ENCODE results near the gene MYO18B.

MYO18B gene

DNA sequence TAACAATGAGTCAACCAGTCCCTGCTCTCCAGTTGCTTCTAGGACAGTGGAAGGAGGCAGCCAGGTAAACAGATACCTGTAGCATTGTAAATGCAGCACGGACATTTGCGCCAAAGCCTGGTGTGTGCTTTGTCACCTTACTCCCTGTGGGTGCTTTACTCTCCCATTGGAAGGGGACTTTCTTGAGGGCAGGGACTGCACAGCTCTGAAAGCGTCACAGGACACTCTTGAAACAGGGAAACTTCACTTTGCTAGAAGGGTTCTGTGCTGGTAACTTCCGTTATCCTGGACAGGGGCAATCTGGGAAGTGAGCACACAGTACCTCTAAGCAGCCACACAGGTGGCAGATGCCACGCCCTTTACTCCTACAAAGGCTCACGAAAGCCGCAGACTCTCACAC is 99.8 kb downstream of the MYO18B start:
- in situ Hi-C loops (cut with HindIII; ENCODE audit: low sequenced_read_pairs), result no loop called here

DNA sequence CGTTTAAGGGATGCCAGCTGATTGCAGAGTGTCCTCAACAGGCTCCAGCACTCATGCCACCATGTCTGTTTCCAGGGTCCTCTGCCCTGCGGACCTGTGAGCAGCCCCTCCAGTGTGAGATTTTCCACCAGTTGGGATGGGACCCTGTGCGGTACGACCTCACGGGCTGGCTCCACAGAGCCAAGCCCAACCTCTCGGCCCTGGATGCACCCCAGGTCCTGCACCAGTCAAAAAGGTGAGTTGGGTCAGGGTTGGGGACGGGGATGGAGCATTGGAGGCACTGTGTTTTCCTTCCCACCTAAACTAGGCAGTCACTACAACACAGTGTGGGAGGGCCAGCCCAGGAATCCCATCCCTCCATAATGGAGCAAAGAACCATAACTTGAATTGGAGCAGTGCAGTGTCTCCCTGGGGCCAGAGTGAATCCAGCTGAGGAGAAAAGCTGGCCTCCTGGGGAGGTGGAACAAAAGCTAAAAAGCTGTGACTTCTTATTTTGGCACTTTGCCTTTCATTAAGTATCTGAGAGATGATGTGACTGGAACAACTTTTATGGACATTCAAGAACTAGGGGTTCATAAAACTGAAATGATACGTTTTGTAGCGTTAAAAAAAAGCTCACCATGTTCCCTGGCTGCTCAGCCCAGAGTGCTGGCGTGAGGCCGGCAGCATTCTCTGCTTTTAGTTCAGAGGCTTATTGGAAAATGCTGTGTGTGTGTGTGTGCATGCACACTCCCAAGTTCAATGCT is 101.8 kb downstream of the MYO18B start:
- in situ Hi-C loops (cut with HindIII; ENCODE audit: low sequenced_read_pairs), result no loop called here

DNA sequence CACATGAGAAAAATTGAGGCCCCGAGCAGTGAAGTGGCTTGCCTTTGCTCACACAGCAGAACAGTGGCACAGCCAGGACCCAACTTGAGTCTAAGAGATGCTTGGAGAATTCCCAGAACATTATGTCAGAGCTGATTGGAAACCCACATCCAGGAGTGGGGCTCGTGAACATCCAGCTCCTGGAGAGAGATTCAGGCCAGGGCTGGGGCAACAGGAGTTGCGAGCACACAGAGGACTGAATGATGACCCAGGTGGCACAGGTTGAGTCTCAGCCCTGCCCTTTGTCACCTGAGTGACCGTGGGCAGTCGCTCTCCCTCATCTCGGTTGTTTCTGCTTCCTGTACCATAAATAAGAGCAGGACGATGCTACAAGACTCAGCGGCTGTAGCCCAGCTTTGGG is 102.6 kb downstream of the MYO18B start:
- in situ Hi-C loops (cut with HindIII; ENCODE audit: low sequenced_read_pairs), result no loop called here

DNA sequence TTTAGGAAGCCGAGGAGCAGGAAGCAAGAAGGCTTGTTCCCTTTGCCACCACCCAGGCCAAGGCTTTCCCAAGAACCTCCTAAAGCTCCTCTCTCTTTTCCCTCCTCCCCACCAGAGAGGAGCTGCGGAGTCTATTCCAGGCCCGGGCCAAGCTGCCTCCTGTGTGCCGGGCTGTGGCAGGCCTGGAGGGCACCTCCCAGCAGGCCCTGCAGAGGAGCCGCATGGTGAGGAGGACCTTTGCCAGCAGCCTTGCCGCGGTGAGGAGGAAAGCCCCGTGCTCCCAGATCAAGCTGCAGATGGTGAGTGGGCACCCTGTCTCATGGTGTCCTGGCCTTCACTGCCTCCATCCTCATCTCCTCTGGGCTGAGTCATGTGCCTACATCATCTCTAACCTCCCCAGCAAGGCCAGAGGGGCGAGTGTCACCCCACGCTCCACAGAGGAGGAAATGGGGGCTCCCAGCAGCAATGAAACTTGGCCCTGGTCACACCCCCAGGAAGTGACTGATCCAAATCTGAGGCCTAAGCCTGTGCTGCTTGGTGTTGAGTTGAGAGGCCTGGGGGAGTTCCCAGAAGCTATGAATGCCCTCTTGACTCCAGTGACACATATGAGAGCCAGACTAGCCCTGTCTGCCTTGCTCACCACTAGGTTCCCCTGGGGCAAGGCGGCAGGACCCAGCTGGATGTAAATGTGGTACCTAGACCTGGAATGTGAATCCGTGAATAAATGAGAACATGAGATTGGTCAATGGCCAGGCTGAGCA is 104.2 kb downstream of the MYO18B start:
- in situ Hi-C loops (cut with HindIII; ENCODE audit: low sequenced_read_pairs), result no loop called here

DNA sequence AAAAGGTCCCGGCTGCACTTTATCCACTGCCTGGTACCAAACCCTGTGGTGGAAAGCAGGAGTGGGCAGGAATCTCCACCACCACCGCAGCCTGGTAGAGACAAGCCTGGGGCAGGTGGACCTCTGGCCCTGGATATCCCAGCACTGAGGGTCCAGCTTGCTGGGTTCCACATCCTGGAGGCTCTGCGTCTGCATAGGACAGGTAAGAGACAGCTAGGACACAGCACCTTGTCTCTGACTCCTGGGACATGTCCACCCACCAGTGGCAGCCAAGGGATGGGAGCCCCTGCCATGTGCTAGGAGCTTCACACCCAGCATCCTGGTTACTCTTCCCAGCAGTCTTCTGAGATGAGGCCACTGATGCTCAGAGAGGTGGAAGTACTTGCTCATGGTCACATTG is 105.5 kb downstream of the MYO18B start:
- in situ Hi-C loops (cut with HindIII; ENCODE audit: low sequenced_read_pairs), result no loop called here

DNA sequence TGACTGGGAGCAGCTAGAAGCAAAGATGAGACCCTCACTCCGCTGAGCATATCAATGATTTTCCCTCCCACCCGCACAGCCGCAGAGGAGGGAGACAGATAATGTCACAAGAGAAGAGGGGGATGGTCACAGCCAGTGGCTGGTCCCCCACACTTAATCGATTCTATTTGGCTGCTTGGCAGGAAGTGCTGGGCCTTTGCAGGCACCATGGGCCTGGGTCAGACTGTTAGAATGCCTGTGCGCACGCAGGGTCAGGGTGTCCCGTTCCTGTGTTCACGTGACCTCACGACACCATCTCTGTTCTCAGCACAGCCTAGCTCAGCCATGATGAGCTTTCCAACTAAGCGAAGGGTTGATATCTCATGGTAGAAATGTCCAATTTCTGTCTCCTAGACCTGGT is 107.0 kb downstream of the MYO18B start:
- in situ Hi-C loops (cut with HindIII; ENCODE audit: low sequenced_read_pairs), result no loop called here

DNA sequence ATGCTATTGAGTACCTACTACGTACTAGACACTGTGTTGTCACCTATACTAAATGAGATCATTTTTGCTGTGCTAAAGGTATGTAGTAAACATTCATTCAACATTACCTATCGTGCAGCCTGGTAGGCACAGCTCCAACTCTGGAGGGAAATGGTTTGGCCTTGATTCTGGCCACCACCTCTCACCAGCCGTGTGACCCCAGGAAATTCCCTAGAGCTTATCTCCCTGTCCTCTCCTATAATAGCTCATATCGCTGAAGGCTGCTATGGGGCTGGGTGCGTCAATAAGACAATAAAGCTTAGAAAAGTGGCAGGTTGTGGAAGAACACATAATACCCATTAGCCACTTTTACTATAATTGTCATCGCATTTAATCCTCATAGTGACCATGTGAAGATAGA is 107.5 kb downstream of the MYO18B start:
- in situ Hi-C loops (cut with HindIII; ENCODE audit: low sequenced_read_pairs), result no loop called here

DNA sequence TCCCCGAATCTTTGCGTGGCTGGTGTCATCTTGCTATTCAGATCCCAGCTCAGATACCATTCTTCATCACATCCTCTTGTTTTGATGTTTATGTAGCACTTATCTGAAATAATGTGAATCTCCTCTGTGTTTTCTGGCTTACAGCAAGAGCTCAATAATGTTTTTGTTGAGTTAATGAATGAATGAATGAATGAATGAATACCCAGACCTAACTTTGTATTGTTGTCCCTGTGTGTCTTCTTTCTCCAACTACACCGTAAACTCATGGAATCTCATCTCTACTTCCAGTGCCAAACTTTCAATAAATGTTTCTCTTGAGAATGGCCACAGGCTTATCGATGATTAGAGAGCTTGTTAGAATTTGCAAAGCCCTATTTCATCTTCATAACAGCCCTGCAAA is 110.2 kb downstream of the MYO18B start:
- in situ Hi-C loops (cut with HindIII; ENCODE audit: low sequenced_read_pairs), result no loop called here

DNA sequence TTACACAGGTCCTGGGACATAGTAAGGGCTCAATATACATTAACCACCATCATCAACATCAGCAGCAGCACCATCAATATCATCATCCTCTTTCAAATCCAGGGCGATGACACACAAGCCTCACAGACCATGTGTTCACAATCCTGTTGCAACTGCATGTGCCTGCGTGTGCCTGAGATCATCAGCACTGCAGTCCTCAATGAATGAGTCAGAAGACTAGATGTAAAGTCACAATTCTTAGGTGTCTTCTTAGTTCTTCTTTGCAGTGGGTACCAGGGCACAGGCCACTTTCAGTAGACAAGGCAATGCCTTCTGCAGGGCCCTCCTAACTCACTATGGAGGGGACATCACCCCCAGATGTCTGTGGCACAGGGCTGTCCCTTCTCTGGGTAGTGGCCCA is 111.1 kb downstream of the MYO18B start:
- in situ Hi-C loops (cut with HindIII; ENCODE audit: low sequenced_read_pairs), result no loop called here

DNA sequence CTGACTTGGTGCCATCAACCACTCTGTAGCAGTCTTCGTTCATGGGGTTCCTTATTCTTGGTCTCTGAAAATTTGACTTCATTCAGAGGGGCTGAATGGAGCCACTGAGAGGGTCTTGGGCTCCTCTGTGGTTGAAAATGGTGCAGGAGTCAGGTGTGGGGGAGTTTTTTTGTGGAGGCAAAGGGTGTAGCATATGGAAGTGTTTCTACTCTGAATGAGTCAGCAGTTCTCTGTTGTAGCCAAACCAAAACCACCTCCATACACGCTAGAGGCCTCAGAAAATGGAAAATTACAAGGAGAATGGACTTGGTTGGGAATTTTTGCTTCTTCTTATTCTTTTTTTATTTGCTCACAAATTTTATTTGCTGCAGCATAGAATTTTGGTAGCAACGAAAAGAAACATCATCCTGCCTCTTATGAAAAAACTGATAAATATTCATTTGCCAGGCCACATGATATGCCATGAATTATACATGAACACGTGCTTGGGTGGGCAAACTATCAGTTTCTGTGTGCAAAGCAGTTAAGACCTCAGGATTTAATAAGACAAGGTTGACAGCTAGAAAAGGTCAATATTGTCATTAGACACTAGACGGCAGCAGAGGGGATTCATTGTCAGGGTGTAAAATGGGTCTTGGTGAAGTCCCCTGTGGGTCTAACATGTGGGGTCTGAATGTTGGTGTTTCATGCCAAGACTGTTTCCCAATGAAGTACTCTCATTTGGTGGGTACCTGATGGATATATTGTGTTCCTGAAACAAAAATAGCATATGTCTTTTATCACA is 111.7 kb downstream of the MYO18B start:
- in situ Hi-C loops (cut with HindIII; ENCODE audit: low sequenced_read_pairs), result no loop called here

DNA sequence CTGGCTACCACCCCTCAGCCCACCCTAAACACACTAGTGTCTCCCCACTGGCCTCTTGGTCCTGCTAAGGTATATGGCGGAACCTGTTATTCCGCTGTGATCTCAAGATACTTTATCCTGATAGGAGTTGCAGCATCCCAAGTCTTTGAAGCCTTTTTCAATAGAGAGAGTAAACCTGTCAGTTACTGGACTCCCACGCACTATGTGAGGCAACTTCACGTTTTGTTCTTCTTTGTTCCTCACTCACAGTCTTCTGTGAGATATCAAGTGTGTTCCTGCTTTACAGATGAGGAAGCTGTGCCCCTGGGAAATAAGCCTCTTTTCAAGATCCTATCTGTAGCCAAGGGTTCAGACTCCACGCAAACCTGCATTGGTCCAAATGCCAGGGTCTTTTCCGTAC is 127.8 kb downstream of the MYO18B start:
- in situ Hi-C loops (cut with HindIII; ENCODE audit: low sequenced_read_pairs), result no loop called here

DNA sequence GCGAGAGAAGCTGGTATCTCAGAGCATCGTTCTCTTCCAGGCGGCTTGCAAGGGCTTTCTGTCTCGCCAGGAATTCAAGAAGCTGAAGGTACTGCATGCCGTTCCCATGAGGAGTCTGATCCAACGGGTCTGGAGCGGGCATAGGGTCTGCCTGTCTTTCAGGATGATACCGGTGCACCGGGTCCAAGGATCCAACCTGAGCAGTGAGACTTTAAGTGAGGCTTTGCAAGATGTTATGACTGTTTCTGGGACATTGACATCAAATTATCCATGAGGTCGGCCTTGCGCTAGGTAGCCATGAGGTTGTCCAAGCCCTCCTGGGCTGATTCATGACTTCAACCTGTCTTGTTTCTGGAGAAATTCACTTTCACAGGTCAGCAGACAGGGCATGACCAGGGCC is 132.3 kb downstream of the MYO18B start:
- in situ Hi-C loops (cut with HindIII; ENCODE audit: low sequenced_read_pairs), result no loop called here

DNA sequence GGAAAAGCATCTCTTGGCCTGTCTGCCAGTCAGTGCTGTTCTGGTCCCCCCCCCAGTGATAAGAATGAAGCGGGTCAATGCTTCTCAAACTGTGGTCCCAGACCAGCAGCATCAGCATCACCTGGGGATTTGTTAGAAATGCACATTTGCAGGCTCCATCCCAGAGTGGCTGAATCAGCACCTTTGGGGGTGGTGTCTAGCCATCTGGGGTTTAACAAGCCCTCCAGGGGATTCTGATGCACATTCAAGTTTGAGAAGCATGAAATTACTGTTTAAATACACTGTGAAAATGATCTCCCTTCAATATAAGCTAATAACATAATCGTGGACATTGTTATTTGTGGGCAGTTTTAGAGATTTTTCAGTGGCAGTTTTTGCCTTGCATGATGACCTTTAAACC is 133.5 kb downstream of the MYO18B start:
- in situ Hi-C loops (cut with HindIII; ENCODE audit: low sequenced_read_pairs), result no loop called here

DNA sequence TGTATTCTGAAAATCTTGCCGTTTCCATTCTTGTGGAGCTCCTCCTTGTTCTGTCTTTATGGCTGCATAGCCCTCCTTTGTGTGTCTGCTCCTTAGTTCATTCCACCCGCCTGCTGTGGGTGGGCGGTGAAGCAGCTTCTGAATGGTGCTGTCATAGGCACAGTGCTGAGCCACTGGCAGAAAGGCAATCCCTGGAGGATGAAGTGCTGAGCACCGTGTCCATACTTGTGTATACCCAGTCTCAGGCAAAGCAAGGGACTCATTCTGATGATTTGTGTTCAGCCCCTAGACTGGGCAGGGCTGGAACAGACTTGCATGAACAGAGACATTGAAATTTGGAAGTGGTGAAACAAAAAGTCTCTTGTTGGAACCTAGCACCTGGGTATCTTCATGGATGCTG is 134.9 kb downstream of the MYO18B start:
- in situ Hi-C loops (cut with HindIII; ENCODE audit: low sequenced_read_pairs), result no loop called here

DNA sequence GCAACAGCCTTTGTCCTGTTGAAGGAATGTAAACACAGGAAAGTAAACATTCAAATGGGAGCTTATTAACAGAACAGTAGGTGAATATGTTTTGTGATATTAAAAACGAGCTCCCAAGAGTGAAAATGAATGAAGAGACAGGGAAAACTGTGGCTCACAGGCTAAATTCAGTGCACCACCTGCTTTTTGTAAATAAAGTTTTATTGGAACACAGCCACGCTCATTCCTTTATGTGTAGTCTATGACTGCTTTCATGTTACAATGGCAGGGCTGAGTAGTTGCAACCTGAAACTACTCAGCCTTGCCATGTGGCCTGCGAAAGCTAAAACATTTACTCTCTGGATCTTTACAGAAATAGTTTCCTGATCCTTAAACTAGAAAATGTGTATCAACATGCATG is 136.9 kb downstream of the MYO18B start:
- in situ Hi-C loops (cut with HindIII; ENCODE audit: low sequenced_read_pairs), result no loop called here

DNA sequence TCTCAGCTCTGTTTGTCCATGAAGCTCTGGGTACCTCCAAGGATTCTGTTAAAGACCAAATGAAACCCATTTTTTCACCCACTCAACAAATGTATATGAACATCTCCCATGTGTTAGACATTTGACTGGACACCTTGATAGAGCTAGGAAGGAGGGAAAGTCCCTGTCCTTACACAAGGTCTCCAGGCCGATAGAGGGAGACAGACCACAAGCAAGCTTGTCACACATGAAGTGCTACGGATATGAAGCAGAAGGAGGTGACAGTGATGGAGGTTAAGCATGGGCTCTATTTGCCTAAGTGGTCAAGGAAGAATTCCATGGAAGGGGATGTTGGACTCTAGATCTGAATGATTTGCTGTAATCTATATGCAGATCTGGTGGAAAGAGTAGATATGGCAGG is 138.5 kb downstream of the MYO18B start:
- in situ Hi-C loops (cut with HindIII; ENCODE audit: low sequenced_read_pairs), result no loop called here

DNA sequence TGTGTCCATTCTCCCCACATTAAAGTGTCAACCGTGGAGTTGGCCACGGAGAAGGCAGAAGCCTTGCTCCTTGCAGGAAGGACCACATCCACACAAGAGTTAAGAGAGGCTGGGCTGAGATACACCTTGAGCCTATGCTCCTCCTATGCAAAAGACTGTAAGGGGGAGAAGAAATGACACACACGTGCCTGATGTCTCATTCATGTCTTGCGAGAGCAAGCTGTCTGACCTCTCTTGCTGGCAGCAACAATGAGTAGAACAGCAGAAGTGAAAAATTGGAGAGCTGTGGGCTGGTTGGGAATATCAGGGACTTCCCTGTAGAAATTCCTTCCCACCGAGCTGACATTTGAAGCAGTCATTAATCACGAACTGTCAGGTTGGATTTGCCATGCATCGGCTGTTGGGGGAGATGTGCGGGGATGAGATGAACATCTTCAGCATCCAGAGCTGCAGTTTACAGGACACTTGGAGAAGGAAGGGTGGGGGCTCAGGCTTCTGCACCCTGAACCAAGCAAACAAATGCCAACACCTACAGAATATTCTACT is 139.3 kb downstream of the MYO18B start:
- in situ Hi-C loops (cut with HindIII; ENCODE audit: low sequenced_read_pairs), result no loop called here

DNA sequence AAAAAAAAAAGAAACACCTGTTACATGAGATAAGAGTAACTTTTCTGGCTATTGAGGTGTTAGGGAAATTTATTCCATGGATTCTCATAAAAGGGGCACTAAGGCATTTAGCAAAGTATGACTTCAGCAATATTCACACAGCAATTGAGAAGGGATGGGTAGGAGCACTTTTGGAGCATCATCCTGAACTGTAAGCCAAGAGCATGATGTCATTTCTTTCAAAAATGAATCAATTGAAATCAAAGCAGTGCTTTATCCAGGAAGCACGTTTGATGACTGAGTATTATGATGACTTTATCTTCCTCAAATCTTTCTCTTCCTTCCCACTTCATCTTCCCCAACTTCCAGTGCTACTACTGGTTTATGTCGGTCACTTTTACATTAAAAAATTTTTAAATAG is 140.4 kb downstream of the MYO18B start:
- in situ Hi-C loops (cut with HindIII; ENCODE audit: low sequenced_read_pairs), result no loop called here

DNA sequence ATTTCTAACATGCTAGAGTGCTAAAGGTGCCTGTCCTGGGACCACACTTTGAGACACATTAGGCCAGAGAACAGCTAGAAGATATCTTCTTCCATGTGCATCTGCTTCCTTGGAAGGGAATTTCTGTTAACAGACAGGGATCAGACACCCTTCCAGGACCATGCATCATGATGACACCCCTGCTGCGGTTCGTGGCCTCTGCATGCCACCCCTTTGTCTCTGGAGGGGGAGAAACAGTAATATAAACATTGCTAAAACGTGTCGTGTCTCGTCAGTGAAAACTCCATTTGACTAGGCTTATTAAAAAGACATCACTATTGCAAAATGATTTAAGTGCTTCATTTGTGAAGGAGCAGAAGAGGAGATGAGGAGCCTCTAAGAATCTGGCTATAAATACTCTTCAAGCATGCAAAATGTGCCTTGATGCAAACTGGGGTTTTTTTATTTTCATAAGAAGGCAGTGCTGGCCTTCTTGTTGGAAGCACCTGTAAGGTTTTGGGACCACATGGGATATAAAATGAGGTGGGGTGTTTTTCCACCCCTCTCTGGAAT is 141.6 kb downstream of the MYO18B start:
- in situ Hi-C loops (cut with HindIII; ENCODE audit: low sequenced_read_pairs), result no loop called here

DNA sequence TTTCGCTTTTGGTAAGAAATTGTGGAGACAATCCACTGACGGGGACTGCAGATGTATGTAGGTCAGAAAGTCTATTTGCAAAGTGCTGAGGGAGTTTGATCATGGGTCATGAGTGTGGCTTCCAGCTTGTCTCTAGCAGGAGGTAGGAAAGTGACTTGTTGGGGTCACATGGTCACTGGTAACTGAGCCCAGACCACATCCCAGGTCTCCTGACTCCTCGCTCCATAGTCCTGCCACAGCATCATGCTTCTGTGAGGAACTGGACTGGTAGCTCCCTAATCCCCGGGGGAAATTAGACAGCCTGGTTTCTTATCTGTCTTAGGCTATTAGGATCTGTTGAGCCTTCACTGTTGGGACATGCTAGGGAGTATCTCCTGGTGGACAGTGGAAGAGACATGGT is 142.1 kb downstream of the MYO18B start:
- in situ Hi-C loops (cut with HindIII; ENCODE audit: low sequenced_read_pairs), result no loop called here

DNA sequence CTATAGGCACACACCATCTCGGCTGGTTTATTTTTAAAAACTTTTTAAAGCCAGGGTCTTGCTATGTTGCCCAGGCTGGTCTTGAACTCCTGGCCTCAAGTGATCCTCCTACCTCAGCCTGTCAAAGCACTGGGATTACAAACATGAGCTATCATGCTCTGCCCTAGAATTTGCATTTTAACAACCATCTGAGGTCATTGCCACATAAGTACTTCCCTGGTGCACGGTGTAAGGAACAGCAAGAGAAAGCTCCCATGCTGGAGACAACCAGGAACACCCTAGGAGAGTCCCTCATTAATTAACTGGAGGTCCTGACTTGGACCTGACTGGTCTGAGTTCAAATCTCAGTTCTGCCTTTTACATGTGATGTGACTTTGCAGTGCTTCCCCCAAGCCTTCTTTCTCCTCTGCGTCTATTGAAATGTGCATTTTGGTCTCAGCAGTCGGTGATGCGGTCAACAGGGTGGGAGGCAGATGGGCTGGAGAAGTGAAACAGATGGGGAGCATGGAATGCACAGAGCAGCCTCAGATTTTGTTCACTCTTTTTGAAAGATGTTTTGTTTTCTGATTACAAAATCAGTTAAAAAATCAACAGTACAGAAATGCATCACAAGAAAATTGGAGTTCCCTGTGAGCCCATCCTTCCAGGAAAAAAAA is 146.5 kb downstream of the MYO18B start:
- in situ Hi-C loops (cut with HindIII; ENCODE audit: low sequenced_read_pairs), result no loop called here
